Fibroblast of skin of left quadriceps (primary cell): ENCODE results near the gene FSHR.

Experiments used
- DNase-seq, 2 experiments: peaks; one replicate each; pipeline ENCODE4 v3.0.0-alpha.2; 2013; ENCODE audit warnings: low read depth in 2 of 2

Gene FSHR

DNA sequence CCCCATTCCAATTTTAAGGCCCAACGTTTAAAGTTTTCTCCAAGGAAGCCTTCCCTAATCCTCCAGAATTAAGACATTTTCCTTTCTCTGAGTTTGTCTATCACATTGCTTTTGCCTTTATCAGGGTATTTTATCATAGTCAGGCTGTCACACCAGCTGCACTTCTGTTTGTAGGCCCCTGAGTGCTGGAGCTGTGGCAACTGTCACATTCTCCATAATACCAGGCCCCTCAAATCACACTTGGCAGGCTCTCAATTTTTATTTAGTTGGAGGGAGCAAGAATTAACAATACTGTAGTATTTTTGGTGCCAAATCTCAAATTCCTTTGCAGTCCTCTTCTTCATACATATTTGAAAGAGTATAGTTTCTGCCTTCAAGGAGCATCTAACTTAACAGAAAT is 122.2 kb downstream of the FSHR start:
- DNase-seq: no peak

DNA sequence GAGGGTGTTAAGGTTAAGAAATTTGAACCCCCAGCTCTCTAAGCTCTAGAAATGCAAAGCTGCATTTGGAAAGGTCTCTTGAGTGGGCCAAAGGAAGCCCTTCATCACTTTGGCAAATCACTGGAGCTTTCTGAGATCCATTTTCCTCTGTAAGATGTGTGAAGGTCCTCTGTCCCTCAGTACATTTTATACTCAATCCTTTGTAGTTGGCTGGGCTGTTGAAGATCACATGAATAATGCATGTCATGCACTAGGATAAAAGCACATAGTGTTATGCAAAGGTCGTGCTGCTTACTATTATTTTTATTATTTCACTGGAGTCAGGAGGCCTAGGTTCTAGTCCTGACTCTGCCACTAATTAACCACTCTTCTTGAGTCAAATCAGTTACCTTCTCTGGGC is 124.9 kb downstream of the FSHR start:
- no peak for DNase-seq

GRCh38 chr2:49028101-49028500 is 126.2 kb downstream of the FSHR start:
- no peak for DNase-seq

DNA sequence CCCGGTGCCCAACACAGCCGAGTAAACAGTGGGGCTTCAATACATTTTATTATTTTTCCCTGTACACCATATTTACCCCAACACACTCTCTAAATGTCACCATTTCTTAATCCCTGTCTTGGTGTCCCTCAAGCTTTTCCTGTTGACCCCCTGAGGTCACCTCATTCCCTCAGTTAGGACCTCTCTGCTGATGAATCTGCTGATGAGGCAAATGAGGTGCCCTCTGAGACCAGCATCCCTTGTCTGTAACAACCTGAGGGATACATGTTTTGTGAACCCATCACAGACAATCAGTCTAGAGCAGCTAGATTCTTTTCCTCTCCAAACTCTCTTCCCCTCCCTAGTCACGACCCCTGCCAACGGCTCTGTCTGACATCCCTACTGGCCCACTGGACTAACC is 127.6 kb downstream of the FSHR start:
- no peak for DNase-seq

DNA sequence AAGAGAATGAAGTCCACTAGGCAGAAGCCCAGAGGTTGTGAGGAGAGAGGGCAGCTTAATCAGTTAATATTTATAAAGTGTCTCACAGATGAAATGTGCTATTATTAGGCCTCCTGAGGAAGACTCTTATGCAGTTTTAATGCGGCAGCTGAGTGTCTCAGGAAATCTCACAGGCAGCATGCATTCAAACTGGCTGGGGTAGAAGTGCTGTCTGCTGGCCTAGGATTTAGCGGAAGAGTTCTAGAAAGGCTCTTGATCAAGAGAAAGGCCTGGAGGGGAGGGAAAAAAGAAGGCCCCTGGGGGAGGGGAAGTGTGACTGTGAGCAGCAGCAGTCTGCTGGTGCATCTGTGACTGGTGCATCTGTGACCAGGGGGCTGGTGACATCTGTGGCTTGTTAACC is 133.0 kb downstream of the FSHR start:
- DNase-seq: no peak

GRCh38 chr2:49005261-49005660 is 149.1 kb downstream of the FSHR start:
- no peak for DNase-seq

GRCh38 chr2:49004036-49004626 is 150.2 kb downstream of the FSHR start:
- no peak for DNase-seq

DNA sequence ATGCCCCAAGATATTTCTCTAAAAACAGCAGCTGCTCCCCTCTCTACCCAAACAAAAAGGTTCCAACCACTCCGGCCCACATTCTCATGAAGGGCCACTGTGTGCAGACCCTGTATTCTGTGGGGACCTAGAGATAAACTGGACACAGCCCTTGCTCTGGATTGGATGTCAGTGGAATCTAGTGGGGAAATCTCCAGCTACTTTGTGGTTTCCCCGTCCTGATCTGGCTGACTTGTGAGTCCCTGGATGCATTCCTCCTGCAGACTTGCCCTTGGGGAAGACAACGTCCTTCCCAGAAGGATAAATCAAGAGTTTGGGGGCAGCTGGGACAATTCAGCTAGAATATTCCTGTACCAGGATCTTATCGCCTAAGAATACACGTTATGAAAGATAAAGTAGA is 151.1 kb downstream of the FSHR start:
- no peak for DNase-seq

- peak; percentile 18 to 22 for DNase-seq
These were observed 151.6 kb downstream of the FSHR start for GRCh38 chr2:49002750-49003149.

DNA sequence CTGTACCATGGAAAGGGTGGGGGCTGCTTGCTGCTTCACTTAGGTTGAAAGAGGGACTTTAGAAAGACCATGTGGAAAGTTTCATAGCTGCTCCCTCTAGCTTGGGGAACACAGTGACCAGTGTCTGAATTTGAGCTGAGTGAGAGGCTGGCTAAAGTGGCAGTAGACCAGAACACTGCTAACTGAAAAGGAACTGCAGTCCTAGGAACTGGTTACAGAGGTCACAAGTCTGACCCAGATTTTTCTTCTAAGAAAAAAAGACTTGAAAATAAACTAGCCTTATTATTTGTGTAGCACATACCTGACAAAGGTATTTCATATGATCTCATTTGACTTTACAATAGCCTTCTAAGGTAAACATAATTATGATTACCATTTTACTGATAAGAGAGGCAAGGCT is 153.6 kb downstream of the FSHR start:
- DNase-seq: no peak

DNA sequence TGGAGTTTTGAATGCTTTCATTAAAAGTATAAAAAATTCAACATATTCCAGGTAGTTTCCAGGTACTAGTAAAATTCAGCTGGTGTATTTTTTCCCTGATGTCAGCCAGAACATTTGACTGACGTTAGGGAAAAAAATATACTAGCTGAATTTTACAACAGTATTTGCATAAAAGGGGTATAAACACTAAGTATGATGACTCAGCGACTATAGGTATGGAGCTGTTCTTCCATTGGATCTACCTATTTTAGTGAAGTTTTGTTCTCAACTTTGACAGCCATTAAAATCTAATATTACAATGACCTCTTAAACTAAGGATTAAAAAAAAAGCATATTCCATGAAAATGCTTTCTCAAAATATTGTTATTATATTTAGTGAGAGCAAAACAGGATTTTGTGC is 155.9 kb downstream of the FSHR start:
- no peak for DNase-seq

- DNase-seq: no peak
These were observed 160.7 kb downstream of the FSHR start for GRCh38 chr2:48993576-48993975.

- DNase-seq: no peak
These were observed 162.7 kb downstream of the FSHR start for GRCh38 chr2:48991415-48992131.

DNA sequence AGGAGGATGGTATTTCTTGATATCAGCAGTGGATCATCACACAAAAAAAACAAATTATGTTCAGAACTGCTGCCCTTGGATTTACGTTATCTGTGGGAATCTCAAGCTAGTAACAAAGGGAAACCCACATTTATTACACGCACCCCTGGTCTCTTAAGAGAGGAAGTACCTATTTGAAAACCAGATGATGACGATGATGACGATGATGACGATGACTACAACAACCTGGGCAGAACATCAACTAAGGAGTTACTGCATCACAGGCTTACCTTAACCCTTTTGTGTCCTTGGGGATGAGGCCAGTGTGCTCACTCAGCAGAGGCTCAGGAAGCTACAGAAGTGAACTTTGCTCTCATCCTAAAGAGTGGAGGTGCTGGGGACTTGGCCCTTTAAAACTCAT is 169.4 kb downstream of the FSHR start:
- DNase-seq: no peak

- DNase-seq: no peak
These were observed 170.8 kb downstream of the FSHR start for GRCh38 chr2:48983551-48983950.

DNA sequence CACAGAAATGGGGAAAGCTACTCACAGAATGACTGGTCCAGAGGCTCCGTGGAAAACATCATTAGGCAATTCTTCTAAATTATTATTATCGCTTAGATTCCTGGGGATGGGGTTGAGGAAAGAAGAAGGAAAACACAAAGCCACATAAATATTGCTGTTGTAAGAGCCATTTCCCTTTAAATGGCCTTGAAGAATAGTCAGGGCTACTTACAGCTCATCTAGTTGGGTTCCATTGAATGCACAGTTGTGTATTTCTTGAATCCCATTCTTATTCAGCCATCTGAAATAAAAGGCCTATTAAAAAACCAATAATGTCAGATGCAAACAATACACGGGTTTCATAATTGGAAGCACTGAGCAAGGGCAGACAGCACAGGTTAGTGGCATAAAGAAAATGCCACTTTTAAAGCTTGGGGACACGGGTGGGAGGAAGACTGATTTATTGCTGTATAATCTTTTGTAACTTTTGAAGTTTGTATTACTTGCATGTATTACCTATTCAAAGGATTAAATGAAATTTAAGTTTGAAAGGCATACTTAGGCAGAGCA is 171.4 kb downstream of the FSHR start:
- no peak for DNase-seq

- no peak for DNase-seq
These were observed 173.5 kb downstream of the FSHR start for GRCh38 chr2:48980846-48981245.

GRCh38 chr2:48979691-48980090 is 174.6 kb downstream of the FSHR start:
- DNase-seq: no peak

GRCh38 chr2:48978131-48978530 is 176.2 kb downstream of the FSHR start:
- DNase-seq: no peak

- no peak for DNase-seq
These were observed 182.5 kb downstream of the FSHR start for GRCh38 chr2:48971801-48972200.

GRCh38 chr2:48968011-48968410 is 186.3 kb downstream of the FSHR start:
- no peak for DNase-seq

- no peak for DNase-seq
These were observed 189.1 kb downstream of the FSHR start for GRCh38 chr2:48965204-48965603.

DNA sequence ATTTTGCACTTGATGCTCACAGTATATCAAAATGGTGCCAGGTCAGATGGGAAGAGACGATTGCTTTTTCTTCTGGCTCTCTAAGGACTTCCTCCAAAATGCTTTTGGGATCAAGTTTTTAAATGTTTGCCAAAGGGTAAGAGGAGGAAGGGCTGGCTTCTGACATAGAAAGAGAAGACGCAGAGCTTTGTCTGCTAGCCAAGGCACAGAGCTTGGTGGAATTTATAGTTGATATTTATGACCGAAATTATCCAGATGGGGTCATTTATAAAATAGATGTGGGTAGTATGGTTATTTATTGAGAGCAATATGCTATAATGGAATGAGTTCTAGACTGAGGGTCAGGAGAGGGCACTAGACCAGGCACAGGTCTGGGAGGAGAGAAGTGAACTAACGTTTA is 193.3 kb downstream of the FSHR start:
- no peak for DNase-seq

- DNase-seq: no peak
These were observed 199.4 kb downstream of the FSHR start for GRCh38 chr2:48954935-48955334.
